HepG2 (cell line): ENCODE data around the gene CPLX1. TPM values are rescaled to one million over a fixed set of nuclear protein-coding genes. Genes with fewer than 3 reads are reported as not detected.

Experiments used
- ATAC-seq: fragments of 200-7000 bp; cut with Tn5 transposase; 3 replicates; pipeline ENCODE4 v1.9.1; 2020; ENCODE audit warnings: mild to moderate bottlenecking, moderate library complexity
- BruUV-seq: library from RNA; stranded (reverse); fragments of 400-500 nt; replicated peaks from 2 replicates; lab custom pipeline; 2021; lab: Mats Ljungman, UMichigan
- CTCF ChIA-PET: fragments of 300-600 bp; formaldehyde crosslinking; extraction: SDS; loops from one replicate; lab custom pipeline; 2021; ENCODE audit warnings: low total read pairs, inconsistent platforms, low intra/inter-chr PET ratio; lab: Yijun Ruan, JAX
- POLR2A ChIA-PET: fragments of 350-600 bp; sonication (Branson Sonifier 250); formaldehyde crosslinking; loops from one replicate; lab custom pipeline; 2020; ENCODE audit warnings: antibody characterized with exemption, inconsistent platforms; lab: Yijun Ruan, JAX
- DNase-seq: peaks from one replicate; pipeline ENCODE4 v3.0.0-alpha.2; 2015; ENCODE audit warnings: low spot score
- FAIRE-seq: peaks from 3 replicates; lab custom pipeline; 2011; peaks lifted over from hg19 to GRCh38; lab: Jason Lieb, UNC
- H2AFZ ChIP-seq: one replicate; pipeline ENCODE4 v1.6.1; 2011; ENCODE audit warnings: low read length, inconsistent platforms
- H3K27ac ChIP-seq: fragments of 300-600 bp; 3 replicates; pipeline ENCODE4 v1.8.0; 2011; ENCODE audit warnings: mixed run types, mild to moderate bottlenecking, mixed read lengths, low read length, inconsistent platforms; ENCODE audit not compliant: insufficient read depth; ENCODE audit errors: extremely low read length
- H3K27me3 ChIP-seq, 2 experiments: fragments of 200-600 bp in 1 of 2; 2 replicates in 1 of 2; 3 replicates in 1 of 2; pipeline versions ENCODE4 v1.6.0 to v1.8.0; 2011; ENCODE audit warnings: low read length in 2 of 2, mild to moderate bottlenecking in 2 of 2, moderate library complexity in 2 of 2, inconsistent platforms in 1 of 2; ENCODE audit not compliant: insufficient read depth in 2 of 2, control insufficient read depth in 1 of 2
- H3K36me3 ChIP-seq, 2 experiments: fragments of 200-600 bp in 1 of 2; replicated peaks in 1 of 2; 2 replicates in 1 of 2; 3 replicates in 1 of 2; pipeline versions ENCODE4 v1.5.1 to v1.8.0; 2011; ENCODE audit warnings: low read length in 2 of 2, inconsistent platforms in 1 of 2; ENCODE audit not compliant: insufficient read depth in 2 of 2, control insufficient read depth in 1 of 2
- H3K4me1 ChIP-seq: 2 replicates; pipeline ENCODE4 v1.5.1; 2012; ENCODE audit warnings: low read length, inconsistent platforms; ENCODE audit not compliant: insufficient read depth
- H3K4me2 ChIP-seq: 2 replicates; pipeline ENCODE4 v1.6.0; 2011; ENCODE audit warnings: low read depth, low read length, inconsistent platforms
- H3K4me3 ChIP-seq, 3 experiments: fragments of 200-600 bp in 1 of 3; sonication (generic), shearing (Covaris generic) in 1 of 3; replicated peaks in 1 of 3; 2 replicates each; pipeline ENCODE4 v1.5.1; 2011 to 2016; ENCODE audit warnings: low read length in 3 of 3, inconsistent platforms in 2 of 3, low read depth in 2 of 3, mild to moderate bottlenecking in 2 of 3, control low read depth in 1 of 3, mixed read lengths in 1 of 3; ENCODE audit not compliant: insufficient read depth in 1 of 3
- H3K79me2 ChIP-seq: one replicate; pipeline ENCODE4 v1.6.1; 2011; ENCODE audit warnings: low read length, inconsistent platforms; ENCODE audit not compliant: insufficient read depth
- H3K9ac ChIP-seq: 2 replicates; pipeline ENCODE4 v1.6.0; 2011; ENCODE audit warnings: mild to moderate bottlenecking, low read depth, low read length, inconsistent platforms; ENCODE audit not compliant: insufficient read depth
- H3K9me3 ChIP-seq: 2 replicates; pipeline ENCODE4 v1.5.1; 2012; ENCODE audit warnings: mild to moderate bottlenecking, low read length
- H4K20me1 ChIP-seq: 2 replicates; pipeline ENCODE4 v1.6.0; 2011; ENCODE audit warnings: inconsistent platforms, mild to moderate bottlenecking, low read length, moderate library complexity; ENCODE audit not compliant: insufficient read depth
- EP300 ChIP-seq, 3 experiments: sonication (generic) in 1 of 3; formaldehyde crosslinking in 1 of 3; IDR thresholded peaks; 2 replicates each; pipeline versions ENCODE4 v1.5.1 to v1.6.1; 2011 to 2020; ENCODE audit warnings: low read depth in 2 of 3, low read length in 2 of 3, borderline replicate concordance in 1 of 3, improper control_type of control experiment in 1 of 3, mild to moderate bottlenecking in 1 of 3, missing genetic modification reagents in 1 of 3, moderate library complexity in 1 of 3
- NONO ChIP-seq, 2 experiments: fragments of 450-650 bp in 1 of 2; sonication (generic) in 1 of 2; formaldehyde crosslinking in 1 of 2; IDR thresholded peaks in 1 of 2; conservative IDR thresholded peaks in 1 of 2; 2 replicates each; pipeline versions ENCODE4 v1.6.1 to v1.8.0; 2017 to 2022; ENCODE audit warnings: mild to moderate bottlenecking in 1 of 2, missing genetic modification reagents in 1 of 2, moderate library complexity in 1 of 2
- PCBP2 ChIP-seq: fragments of 200-400 bp; formaldehyde crosslinking; optimal IDR thresholded peaks from 2 replicates; pipeline ENCODE3; 2018; ENCODE audit warnings: low read length, low read depth; ENCODE audit not compliant: poor library complexity, severe bottlenecking
- RBM22 ChIP-seq: fragments of 200-400 bp; formaldehyde crosslinking; optimal IDR thresholded peaks from 2 replicates; pipeline ENCODE3; 2017; ENCODE audit warnings: mild to moderate bottlenecking, low read length, moderate library complexity
- SP5 ChIP-seq: IDR thresholded peaks from 2 replicates; pipeline ENCODE4 v1.6.1; 2016; ENCODE audit warnings: low read depth, borderline replicate concordance
- TOE1 ChIP-seq: sonication (generic); formaldehyde crosslinking; IDR thresholded peaks from 2 replicates; pipeline ENCODE4 v1.4.0; 2020; ENCODE audit warnings: mild to moderate bottlenecking, missing genetic modification reagents
- ZFX ChIP-seq: sonication (generic); formaldehyde crosslinking; IDR thresholded peaks from 2 replicates; pipeline ENCODE4 v1.4.0; 2020; ENCODE audit warnings: mild to moderate bottlenecking, low read depth, missing genetic modification reagents, moderate library complexity
- ZNF510 ChIP-seq: sonication (generic); formaldehyde crosslinking; IDR thresholded peaks from 2 replicates; pipeline ENCODE4 v1.4.0; 2020; ENCODE audit warnings: low read depth, mild to moderate bottlenecking, missing genetic modification reagents
- ZNF619 ChIP-seq: sonication (generic); formaldehyde crosslinking; IDR thresholded peaks from 2 replicates; pipeline ENCODE4 v1.4.0; 2020; ENCODE audit warnings: mild to moderate bottlenecking, missing genetic modification reagents
- ZSCAN20 ChIP-seq: sonication (generic); formaldehyde crosslinking; IDR thresholded peaks from 2 replicates; pipeline ENCODE4 v1.4.0; 2020; ENCODE audit warnings: missing genetic modification reagents, mild to moderate bottlenecking, borderline replicate concordance
- WGBS: methylation state at CpG from one replicate; pipeline ENCODE4 v1.1.6; 2017; ENCODE audit warnings: low lambda C conversion rate; 5-methylcytosine and 5-hydroxymethylcytosine counted together
- in situ Hi-C: cut with HindIII; loops from 2 replicates; pipeline ENCODE4 v1.10.0; 2017; ENCODE audit warnings: low pct_unique_long_range_greater_than_20kb; ENCODE audit not compliant: extremely low pct_ligation_motif_present
- intact Hi-C: fragments of 100-400 bp; cut with micrococcal nuclease; formaldehyde crosslinking; loops from one replicate; pipeline ENCODE4 v1.10.0; 2022; ENCODE audit not compliant: unreplicated experiment
- polyA plus RNA-seq, 8 experiments: library from polyadenylated mRNA; depleted of rRNA in 3 of 8; stranded (reverse) in 7 of 8; unstranded in 1 of 8; fragments of >200 nt; fragmentation: Illumina TruSeq in 4 of 8; extraction: Trizol in 4 of 8; gene quantifications; 2 replicates each; pipeline versions ENCODE4 v1.2.1 to v1.2.3, GENCODE V29; 2011 to 2016; ENCODE audit warnings: low read depth in 4 of 8, missing spikeins in 1 of 8, mixed read lengths in 1 of 8; ENCODE audit not compliant: insufficient read depth in 1 of 8
- total RNA-seq, 5 experiments: library from RNA; depleted of rRNA; stranded (reverse); fragments of >200 nt; fragmentation: Illumina TruSeq; extraction: Trizol; gene quantifications; 2 replicates each; pipeline ENCODE4 v1.2.3, GENCODE V29; 2016; ENCODE audit warnings: low read depth in 1 of 5
- TF ChIP-seq, protein P1 (sequence below): sonication (generic); formaldehyde crosslinking; IDR thresholded peaks from 2 replicates; pipeline ENCODE4 v1.4.0; 2020; ENCODE audit warnings: low read depth, mild to moderate bottlenecking, missing genetic modification reagents
- TF ChIP-seq, protein P2 (sequence below): sonication (generic); formaldehyde crosslinking; IDR thresholded peaks from 2 replicates; pipeline ENCODE4 v1.5.0; 2020; ENCODE audit warnings: mild to moderate bottlenecking, missing genetic modification reagents
- TF ChIP-seq, protein P3 (sequence below): sonication (generic); formaldehyde crosslinking; IDR thresholded peaks from 2 replicates; pipeline ENCODE4 v1.4.0; 2020; ENCODE audit warnings: mild to moderate bottlenecking, low read depth, missing genetic modification reagents

CPLX1 gene
- total and polyA plus RNA-seq, 2 of the 13 experiments (the other 11 are each of a cell fraction or from before 2014, with no cell fraction given): 0.18 TPM

DNA sequence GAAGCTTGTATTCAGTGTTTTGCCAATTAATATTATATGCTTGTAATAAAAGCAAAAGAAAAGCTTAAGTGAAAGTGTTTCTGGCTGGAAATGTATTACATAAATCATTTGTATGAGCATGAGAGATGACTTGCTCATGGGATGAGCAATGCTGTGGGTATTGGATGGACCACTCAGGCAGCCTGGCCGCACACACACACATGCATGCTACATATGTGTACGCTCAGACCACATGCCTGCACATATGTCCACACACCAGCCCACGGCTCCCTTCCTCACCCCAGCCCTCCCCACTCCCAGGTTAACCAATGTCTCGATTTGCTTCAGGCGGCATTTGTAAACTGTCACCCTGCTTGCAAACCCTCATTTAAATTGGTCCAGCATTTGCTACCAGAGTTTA is 55.9 kb downstream of the CPLX1 start:
- POLR2A ChIA-PET: interaction anchor here (1.4 kb wide), 1 partner anchor 12 kb away, joined by 3 read pairs; no protein-coding TSS in a partner anchor
- intact Hi-C loops: no loop called here
- BruUV-seq: no TSS peak

DNA sequence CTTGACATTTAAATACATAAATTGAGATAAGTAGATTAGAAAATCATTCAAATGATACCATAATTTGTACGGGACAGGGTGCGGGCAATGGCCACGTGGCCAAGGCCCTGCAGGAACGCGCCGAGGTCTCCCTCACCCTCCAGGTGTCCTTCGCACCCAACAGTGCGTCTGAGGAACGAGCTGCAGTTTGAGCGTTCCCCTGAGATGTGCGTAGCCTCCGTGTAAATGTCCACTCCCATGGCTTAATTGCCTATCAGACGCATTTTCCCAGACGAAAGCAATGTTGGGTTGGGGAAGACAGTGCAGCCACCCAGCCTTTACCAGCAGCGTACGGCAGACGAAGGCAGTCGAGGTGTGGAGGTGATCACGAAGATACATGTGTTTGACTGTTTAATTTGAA is 56.4 kb downstream of the CPLX1 start:
- Histone ChIP-seq H3K27ac (no peak overlapping the region), H3K4me1 (peaks cover 10% of the 10 kb centered on the region; the same call in 1 of the 2 replicates), H3K27me3 (no peaks in the 10 kb centered on the region), H3K9ac (no peak overlapping the region), H4K20me1 (peaks cover 37% of the 10 kb centered on the region), H3K79me2 (peaks cover 36% of the 10 kb centered on the region), H3K4me2 (no peak overlapping the region), H2AFZ (no peak overlapping the region), H3K9me3 (no peaks in the 10 kb centered on the region), H3K36me3 (peaks cover 13 to 58% of the 10 kb centered on the region in 2 experiments), H3K4me3 (no peak overlapping the region)
- POLR2A ChIA-PET: interaction anchor here (1.4 kb wide), 1 partner anchor 12 kb away, joined by 3 read pairs; no protein-coding TSS in a partner anchor
- in situ Hi-C loops (no loop called here), intact Hi-C loops (no loop called here)
- DNase-seq: no peak
- WGBS: 97% methylated on average over 19 of the region's 19 CpGs
- FAIRE-seq: no peak
- ATAC-seq: no peak
- BruUV-seq: TSS peak; percentile 29
- CTCF ChIA-PET: no interaction called here
- no peak for TF ChIP-seq TOE1 (CRISPR knock-in tag)
- no peak for TF ChIP-seq ZNF619 (CRISPR knock-in tag)
- TF ChIP-seq ZNF510 (CRISPR knock-in tag): no peak
- peak; percentile 32 for TF ChIP-seq RBM22
- TF ChIP-seq, protein P1, sequence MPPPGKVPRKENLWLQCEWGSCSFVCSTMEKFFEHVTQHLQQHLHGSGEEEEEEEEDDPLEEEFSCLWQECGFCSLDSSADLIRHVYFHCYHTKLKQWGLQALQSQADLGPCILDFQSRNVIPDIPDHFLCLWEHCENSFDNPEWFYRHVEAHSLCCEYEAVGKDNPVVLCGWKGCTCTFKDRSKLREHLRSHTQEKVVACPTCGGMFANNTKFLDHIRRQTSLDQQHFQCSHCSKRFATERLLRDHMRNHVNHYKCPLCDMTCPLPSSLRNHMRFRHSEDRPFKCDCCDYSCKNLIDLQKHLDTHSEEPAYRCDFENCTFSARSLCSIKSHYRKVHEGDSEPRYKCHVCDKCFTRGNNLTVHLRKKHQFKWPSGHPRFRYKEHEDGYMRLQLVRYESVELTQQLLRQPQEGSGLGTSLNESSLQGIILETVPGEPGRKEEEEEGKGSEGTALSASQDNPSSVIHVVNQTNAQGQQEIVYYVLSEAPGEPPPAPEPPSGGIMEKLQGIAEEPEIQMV: no peak
- TF ChIP-seq, protein P2, sequence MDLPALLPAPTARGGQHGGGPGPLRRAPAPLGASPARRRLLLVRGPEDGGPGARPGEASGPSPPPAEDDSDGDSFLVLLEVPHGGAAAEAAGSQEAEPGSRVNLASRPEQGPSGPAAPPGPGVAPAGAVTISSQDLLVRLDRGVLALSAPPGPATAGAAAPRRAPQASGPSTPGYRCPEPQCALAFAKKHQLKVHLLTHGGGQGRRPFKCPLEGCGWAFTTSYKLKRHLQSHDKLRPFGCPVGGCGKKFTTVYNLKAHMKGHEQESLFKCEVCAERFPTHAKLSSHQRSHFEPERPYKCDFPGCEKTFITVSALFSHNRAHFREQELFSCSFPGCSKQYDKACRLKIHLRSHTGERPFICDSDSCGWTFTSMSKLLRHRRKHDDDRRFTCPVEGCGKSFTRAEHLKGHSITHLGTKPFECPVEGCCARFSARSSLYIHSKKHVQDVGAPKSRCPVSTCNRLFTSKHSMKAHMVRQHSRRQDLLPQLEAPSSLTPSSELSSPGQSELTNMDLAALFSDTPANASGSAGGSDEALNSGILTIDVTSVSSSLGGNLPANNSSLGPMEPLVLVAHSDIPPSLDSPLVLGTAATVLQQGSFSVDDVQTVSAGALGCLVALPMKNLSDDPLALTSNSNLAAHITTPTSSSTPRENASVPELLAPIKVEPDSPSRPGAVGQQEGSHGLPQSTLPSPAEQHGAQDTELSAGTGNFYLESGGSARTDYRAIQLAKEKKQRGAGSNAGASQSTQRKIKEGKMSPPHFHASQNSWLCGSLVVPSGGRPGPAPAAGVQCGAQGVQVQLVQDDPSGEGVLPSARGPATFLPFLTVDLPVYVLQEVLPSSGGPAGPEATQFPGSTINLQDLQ: no peak

More for the DNA sequence above, 55.9 kb downstream of the CPLX1 start:
- ATAC-seq (no peak), DNase-seq (no peak)
- Histone ChIP-seq H3K4me3 (no peak overlapping the region), H3K9me3 (no peaks in the 10 kb centered on the region)
- 98% methylated on average over 5 of the region's 5 CpGs for WGBS
- in situ Hi-C loops: no loop called here
- TF ChIP-seq, protein P3, sequence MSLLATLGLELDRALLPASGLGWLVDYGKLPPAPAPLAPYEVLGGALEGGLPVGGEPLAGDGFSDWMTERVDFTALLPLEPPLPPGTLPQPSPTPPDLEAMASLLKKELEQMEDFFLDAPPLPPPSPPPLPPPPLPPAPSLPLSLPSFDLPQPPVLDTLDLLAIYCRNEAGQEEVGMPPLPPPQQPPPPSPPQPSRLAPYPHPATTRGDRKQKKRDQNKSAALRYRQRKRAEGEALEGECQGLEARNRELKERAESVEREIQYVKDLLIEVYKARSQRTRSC (CRISPR knock-in tag): no peak
- no peak for TF ChIP-seq EP300 (IDR thresholded peaks at IDR 0.05; ENCODE audit: low read depth in 2 of 2, low read length in 2 of 2)
- TF ChIP-seq EP300 (CRISPR knock-in tag; IDR thresholded peaks at IDR 0.05; ENCODE audit: borderline replicate concordance): no peak
- TF ChIP-seq ZSCAN20: no peak
- no peak for TF ChIP-seq NONO (IDR thresholded peaks at IDR 0.05)
- no peak for TF ChIP-seq NONO (CRISPR knock-in tag; conservative IDR thresholded peaks at IDR 0.05)
- no peak for TF ChIP-seq SP5 (CRISPR knock-in tag)
- no peak for TF ChIP-seq PCBP2
- TF ChIP-seq ZFX (CRISPR knock-in tag): no peak
- TF ChIP-seq, all 625 proteins: peak for 0
- no peak overlapping the region for H2AFZ ChIP-seq
- no peak overlapping the region for H3K9ac ChIP-seq
- H3K79me2 ChIP-seq: peaks cover 42% of the 10 kb centered on the region
- H3K27me3 ChIP-seq: no peaks in the 10 kb centered on the region
- no peak overlapping the region for H3K4me2 ChIP-seq
- CTCF ChIA-PET: no interaction called here
- H3K4me1 ChIP-seq: peaks cover 13% of the 10 kb centered on the region; the same call in 1 of the 2 replicates
- peaks cover 12 to 53% of the 10 kb centered on the region in 2 experiments for H3K36me3 ChIP-seq
- peaks cover 32% of the 10 kb centered on the region for H4K20me1 ChIP-seq
- no peak overlapping the region for H3K27ac ChIP-seq
- FAIRE-seq: no peak
